NT2/D1 (cell line): ENCODE measurements around the gene NSUN2.

Experiments
- SUZ12 ChIP-seq: IDR thresholded peaks from 2 replicates; pipeline ENCODE4 v1.6.1; 2011; ENCODE audit not compliant: insufficient read length, insufficient read depth; ENCODE audit errors: extremely low read depth
- YY1 ChIP-seq: IDR thresholded peaks from 2 replicates; pipeline ENCODE4 v1.6.1; 2011; ENCODE audit not compliant: insufficient read length, insufficient read depth

DNA sequence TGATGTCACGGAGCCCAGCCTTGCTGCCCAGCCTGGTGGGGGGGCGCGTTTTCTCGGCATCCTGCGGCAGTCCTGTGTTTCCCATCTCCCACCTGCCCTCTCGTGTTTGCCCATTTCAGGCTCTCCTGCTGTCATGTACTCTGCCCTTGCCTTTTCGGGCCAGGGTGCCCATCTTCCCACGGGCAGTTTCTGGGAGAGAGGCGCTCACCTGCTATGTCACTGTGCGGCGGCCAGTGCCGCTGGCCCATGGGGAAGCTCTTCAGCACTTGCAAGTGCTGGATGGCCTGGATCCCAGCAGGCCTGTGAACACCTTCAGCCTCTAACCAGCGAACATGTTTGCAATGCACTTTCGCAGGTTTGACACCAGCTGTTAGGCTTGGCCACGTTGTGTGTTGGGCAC, 33.9 kb upstream of the NSUN2 start:
- TF ChIP-seq SUZ12, result no peak
- no peak for TF ChIP-seq YY1
